HG03097 (cell line): ENCODE data around the gene HAO2.
"Not testable (repeated sequence)": the region's sequence is repeated elsewhere in the genome, so short reads cannot be mapped to it uniquely, and the experiment has no call there.

Source experiments
- ATAC-seq: cut with Tn5 transposase; IDR thresholded peaks from one replicate; pipeline ENCODE4 v1.9.1; 2021; ENCODE audit not compliant: unreplicated experiment, low FRiP score

The HAO2 gene

DNA sequence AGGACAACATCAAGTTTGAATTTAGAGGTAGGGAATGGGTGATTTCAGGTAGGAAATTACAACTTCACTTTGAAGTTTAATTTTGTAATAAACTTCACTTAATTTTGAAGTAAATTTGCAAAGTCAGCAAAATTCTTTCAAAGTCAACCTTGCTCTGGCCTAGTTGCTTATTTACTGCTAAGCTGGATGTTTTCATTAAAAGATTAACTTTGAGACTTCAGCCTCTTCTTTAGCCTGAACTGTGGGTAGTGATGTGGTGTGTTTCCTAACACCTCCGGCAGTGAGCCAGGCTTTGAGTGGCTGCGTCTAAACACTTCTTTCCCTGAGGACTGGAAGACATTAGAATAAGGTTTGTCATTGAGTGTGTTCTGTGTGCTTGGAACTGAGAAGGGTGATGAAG lies at the start of gene HAO2:
HAO2 (plus strand) TSS at position 232 of the 400 bp plus-strand sequence. CDS start 12,301 bp downstream, outside the sequence.
- ATAC-seq: no peak

DNA sequence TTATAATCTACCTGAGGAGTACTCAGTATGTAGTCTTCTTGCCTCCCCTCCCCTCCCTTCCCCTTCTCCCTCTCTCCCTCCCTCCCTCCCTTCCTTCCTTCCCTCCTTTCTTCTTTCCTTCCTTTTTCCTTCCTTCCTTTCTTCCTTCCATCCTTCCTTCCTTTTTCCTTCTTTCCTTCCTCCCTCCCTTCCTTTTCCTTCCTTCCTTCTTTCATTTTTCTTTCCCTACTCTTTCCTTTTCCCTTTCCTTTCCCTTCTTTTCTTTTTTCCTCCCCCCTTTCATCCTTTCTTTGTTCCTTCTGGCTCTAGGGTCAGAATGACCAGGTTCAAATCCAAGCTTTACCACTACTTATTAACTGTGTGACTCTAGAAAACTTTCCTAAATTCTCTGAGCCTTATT lies 48.5 kb upstream of the HAO2 start:
- ATAC-seq: no peak

DNA sequence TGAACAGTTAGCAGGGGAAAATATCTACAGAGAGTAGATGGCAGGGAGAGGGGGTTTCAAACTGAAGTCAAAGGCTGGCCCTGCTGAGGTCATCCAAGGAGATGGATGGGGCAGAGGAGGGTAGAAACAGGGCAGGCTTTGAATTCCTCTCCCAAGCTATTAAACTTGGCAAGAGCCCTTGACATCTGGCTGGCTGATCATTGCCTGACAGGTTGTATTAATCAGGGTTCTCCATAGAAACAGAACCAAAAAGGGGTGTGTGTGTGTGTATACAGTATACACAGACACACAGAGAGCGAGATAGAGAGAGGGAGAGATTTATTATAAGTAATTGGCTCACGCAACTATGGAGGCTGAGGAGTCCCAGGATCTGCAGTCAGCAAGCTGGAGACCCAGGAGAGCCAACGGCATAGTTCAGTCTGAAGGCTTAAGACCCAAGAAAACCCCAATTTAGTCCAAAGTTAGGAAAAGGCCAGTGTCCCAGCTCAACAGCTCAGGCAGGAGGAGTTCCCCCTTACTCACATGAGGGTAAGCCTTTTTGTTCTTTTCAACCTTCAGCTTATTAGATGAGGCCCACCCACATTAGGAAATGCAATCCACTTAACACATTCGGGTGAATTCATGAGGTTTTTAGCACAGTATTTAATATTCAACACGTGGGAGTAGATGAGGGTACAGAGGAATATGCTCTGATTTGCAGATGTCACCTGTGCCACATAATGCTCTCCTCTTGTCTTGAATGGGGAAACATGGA lies 46.7 kb upstream of the HAO2 start:
- ATAC-seq: no peak

DNA sequence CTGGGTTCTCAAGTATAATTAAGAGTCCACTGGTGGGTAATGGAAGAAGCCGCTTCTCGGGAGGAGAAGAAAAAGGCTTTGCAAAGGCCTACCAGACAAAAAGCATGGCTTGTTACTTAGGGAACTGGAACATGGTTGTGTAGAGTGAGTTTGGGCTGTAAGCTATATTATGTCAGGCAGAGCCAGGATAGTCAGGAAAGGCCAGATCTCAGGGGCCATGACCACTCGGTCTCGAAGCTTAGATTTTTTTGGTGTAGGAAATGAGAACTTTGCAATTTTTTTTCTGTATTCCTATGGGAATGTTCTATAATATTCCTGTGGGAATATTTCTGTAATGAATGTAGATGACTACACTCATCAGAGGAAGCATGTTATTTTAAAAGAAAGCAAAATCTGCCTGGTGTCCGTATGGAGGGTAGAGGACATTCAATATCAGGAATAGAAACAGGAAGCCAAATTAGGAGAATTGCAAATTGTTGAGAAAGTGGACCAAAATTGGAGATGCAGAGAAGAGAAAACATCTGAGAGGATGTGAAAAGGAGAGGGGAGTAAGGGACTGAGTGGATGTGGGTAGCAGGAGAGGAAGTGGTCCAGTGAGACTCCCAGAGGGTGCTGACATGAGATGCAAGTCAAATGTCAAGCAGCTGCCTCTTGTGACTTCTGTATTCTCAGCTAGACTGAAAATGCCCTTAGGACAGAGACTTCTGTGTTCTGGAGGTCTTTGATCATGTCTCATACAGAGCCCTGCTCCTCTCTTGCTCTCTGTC lies 45.2 kb upstream of the HAO2 start:
- peak; percentile 82 for ATAC-seq

DNA sequence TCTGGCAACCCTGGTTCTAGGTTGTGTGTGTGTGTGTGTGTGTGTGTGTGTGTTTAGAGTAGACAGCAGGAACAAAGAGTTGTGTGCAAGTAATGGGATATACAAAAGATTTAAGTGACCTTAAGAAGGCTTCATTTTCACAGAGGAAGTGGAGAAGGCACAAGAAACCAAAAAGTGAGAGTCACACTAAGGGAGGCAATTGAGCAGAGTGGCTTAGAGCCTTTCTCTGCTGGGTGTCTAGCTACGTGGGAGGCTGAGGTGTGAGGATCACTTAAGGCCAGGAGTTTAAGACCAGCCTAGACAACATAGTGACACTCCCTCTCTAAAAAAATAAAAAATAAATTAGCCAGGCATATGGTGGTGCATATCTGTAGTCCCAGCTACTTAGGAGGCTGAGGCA lies 44.4 kb upstream of the HAO2 start:
- ATAC-seq: no peak

DNA sequence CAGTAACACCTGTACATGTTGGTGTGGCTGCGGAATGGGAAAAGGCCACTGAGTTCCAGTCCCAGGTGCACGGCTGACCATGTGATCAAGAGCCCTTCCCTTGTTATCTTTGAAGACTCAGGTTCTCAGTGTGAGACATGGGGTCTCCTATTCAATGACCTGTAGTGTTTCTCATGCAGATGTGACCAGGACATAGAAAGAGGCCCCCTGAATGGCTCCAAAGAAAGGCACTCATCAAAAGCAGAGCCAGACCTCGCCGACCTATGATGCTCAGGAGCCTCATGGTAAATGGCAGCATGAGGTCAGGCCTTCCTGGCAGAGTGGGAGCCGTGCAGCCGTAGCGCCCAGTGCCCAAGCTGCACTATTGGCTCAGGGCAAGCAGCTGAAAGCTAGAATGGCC lies 42.3 kb upstream of the HAO2 start:
- ATAC-seq: no peak

DNA sequence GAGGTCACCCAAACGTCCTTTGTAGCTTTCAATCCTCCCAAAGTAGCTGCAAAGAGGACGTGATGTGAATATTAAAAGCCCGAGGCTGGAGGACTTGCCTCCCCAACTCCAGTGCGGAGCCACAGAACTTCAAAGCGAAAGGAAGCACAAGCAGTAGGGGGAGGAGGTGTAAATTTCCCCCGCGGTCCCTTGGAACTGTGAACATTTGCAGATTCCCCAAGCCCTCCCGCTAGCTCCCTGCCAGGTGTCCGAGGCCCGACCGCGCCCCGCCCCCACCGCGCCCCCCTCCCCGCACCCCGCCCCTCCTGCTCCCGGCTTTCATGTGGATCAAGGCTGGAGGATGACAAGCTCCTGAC lies 41.5 kb upstream of the HAO2 start:
- ATAC-seq: no peak

DNA sequence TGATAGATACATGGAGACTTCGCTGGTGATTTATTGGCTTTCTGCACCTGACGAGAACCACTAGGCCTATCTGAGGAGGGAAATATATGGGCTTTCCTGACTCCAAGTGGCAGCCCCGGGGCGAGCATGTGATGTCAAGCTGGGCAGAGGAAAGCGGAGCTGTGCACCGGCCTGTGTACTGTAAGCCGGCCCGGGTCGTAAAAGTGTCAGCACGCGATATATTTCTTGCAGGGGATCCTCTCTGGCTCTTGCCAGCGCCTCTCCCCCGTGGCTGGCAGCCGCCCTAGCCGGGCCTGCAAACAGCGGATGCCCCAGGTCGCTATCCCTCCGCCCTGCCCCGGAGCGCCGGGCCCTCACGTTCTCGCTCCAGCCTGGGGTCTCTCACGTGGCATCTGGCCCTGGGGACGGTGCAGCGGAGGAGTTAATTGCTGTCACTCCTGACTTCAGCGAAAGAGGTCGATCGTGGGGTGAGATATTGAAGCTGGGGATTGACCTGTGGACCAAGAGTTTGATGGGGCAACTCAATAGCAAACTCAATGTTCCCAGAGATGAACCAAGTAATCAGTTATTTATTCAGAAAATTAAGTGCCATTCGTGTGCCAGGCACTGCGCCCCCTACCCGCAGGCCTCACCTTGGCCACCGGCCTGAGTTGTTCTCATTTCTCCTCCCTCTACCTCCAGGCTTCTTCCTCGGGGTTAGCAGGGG lies 41.0 kb upstream of the HAO2 start:
- no peak for ATAC-seq

DNA sequence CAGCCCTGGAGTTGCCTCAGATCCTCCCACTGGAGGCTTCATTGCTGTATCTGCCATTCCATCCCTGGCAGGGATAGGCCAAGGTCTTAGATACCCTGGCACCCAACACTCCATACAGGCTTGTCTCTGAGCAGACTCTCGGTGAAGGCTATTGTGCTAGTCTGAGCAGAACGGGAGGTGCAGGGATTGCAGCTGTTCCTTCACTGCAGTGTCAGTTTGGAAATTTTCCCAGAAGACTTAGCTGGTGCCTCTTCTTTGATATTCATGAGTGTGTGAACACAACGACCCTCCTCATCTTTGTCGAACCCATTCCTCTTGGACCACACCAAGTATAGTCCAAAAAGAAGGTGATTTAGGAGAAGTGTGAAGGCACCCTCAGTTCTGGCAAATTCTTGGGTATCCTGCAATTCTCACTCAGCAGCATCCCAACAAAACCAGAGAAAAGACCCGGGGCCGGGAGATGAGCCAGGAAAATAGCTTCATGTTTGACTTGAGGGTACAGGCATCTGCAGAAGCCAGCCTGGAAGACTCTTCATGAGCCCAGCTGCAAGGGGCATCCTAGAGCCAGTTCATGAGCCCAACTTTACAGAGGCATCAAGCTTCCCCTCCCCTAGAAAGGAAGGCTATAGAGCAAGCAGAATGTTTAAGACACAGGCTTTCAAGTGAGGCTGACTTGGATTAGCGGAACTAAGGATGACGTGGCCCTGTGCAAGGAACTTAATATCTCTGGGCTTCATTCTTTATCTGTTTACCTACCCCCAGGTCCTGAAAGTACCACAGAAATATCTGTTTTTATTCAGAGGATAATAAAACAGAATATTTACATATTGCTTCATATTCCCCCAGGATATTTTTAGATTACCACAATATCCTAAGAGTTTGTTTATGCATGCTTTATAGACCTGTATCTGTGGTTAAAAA lies 38.8 kb upstream of the HAO2 start:
- ATAC-seq: no peak

DNA sequence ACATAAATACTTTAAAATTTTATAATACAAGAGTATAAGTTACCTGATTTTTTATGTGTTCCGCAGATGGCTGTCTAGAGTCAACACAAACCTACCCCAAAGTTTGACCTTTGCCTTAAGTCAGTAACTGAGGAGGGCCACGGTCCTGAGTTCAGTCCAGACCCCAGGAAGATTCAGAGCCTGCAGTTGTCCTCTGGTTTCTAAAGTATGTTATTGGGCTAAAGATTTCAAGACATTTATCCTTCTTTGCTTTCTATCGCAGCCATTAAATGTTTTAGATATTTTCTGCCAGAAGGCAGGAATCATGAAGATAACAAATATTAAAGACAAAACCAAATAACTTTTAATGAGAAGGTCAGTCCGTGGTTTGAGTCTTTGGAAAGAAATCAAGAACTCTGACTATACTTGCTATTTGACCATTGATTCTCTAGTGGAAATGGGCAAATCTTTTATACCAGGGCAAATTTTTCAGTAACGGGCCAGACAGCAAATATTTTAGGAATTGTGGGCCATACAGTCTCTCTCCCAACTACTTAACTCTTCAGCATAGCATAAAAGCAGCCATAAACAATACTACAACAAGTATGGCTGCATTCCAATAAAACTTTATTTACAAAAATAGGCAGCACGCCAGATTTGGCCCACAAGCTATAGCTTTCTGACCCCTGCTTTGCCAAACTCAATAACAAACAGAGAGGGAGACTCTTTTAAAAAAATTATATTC lies 38.0 kb upstream of the HAO2 start:
- ATAC-seq: no peak

DNA sequence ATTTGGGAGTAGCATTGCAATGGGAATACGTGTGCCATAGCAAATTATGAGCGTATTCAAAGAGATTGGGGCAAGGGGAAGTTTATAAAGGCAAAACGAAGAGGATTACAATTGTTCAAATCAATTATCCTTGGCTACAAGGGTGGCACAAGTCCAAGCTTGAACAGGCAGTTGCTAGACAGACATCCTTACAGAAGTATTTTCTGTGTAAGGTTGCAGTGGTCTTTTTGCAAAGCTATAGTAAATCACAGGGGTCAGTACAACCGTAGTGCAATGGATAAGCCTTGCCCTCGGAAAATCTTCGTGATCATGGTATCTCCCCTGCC lies 37.4 kb upstream of the HAO2 start:
- no peak for ATAC-seq

DNA sequence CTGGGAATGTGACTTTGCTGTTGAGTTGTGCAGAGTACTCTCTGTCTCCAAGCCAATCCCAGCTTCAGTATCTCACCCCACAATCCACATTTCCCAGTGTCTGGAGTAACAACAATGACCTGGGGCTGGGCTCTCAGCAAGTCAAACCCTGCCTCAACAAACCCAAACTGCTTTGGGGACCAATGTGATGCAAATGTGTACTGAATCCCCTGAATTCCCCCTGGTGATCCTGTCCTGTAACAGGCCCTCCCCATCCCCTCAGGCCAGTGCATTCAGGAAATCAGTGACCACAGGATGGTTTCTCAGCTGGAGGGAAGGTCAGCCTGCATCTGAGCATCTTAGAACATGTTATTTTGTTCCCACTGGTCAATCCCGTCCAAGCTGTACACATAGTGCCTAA lies 36.7 kb upstream of the HAO2 start:
- no peak for ATAC-seq

DNA sequence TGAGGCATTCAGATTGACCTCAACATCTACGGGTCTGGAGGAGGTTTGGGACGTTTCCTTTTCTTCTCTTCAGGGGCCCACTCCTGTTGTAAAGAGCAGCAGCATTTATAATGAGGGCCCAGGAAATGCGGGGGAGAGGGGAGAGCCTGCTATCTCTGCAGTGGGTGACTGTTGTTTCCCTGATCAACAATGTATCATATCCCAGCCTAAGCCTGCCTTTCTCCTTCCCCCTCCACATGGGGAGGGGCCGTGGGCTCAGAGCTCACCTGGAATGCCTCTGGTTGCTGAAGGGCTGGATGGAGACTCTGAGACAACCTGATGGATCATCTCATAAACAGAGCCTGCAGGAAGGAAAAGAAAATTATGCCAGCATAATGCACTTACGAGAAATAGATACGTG lies 36.0 kb upstream of the HAO2 start:
- ATAC-seq: no peak

DNA sequence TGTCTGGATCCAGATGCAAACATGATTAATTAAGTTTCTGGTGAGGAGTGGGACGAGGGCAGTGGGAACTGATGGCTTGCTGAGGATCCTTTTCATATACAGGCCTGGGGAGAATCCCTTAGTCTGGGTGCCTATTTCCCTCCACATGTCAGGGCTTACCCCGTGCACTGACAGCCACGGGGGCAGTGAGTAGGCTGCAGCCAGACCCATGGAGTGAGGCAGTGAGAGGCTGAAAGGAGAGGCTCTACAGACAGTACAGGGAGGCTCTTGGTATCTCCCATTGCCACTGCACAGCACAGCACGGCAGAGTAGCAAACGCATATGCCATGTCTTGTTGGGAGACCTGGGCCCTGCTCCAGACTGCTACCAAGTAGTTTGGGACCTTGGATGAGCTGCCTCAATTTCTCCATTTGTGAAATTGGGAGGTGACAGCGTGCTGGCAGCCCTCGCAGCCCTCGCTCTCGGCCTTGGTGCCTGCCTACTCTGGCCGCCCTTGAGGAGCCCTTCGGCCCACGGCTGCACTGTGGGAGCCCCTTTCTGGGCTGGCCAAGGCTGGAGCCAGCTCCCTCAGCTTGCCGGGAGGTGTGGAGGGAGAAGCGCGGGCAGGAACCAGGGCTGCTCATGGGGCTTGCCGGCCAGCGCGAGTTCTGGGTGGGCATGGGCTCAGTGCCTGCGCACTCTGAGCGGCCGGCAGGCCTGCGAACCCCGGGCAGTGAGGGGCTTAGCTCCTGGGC lies 35.3 kb upstream of the HAO2 start:
- ATAC-seq: no peak

DNA sequence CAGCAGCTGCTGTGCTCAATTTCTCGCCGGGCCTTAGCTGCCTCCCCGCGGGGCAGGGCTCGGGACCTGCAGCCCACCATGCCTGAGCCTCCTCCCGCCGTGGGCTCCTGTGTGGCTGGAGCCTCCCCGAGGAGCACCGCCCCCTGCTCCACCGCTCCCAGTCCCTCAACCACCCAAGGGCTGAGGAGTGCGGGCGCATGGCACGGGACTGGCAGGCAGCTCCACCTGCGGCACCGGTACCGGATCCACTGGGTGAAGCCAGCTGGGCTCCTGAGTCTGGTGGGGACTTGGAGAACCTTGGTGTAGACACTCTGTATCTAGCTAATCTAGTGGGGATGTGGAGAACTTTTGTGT lies 34.7 kb upstream of the HAO2 start:
- ATAC-seq: not testable (repeated sequence)

DNA sequence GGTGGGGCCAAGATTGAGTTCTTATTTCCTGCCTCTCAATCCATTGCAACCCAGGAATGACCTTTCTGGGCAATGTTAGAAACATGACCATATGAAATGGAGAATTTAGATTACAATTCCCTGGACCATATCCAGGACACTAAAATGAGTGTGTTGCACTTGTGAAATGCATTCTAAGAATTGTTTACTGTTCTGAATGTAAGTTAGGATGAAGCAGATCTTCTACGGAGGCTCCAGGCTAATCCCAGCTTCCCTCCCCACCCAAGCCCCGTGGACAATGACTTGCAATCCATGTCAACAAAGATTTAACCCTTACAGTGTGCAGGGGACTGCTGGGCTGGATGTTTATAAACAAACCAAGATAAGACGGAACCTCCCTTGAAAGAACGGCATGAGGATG lies 31.7 kb upstream of the HAO2 start:
- no peak for ATAC-seq

DNA sequence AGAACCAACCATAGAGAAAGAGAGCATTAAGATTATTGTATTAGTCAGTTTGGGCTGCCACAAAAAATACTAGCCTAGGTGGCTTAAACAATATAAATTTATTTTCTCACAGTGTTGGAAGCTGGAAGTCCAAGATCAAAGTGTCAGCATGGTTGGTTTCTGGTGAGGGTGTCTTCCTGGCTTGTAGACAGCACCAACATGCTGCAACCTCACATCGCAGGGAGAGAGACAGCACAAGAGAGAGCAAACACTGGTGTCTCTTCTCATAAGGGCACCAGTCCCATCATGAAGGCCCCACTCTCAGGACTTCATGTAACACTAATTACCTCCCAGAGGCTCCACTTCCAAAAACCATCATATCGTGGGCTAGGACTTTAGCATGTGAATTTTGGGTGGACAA lies 30.6 kb upstream of the HAO2 start:
- no peak for ATAC-seq

DNA sequence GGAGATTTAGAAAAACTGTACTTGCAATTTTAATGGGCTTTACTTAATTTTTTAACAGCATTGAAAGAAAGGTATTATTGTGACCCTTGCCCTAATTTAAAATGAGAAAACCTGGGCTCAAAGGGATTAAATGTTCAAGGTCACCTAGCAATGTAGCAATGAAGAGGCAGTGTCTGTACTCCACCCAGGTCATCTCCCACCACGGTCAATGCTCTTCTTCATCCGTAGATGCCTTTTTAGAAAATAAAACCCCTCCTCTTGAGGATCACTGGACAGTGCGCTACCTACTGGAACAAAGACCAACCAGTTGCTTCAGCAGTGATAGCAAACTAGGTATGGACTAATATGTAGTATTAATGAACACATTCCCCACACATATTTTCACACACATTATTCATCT lies 29.8 kb upstream of the HAO2 start:
- no peak for ATAC-seq

DNA sequence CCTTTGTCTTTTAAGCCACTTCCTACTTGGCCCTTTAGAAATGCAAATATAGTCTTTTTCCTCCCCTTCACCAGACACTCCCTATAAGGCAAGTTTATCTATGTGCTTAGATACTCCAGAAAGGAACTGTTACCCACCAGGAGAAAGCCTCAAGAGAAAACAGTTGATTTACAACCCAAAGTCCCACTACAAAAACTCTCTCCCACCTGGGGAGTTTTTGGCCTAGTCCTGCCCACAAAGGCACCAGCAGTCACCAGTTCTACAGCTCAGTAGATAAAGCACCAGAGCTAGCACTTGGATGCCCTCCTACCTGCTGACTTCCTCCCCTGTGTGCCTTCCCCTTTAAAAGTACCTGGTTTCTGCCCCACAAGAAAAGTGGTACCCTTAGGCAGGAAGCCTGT lies 27.7 kb upstream of the HAO2 start:
- ATAC-seq: no peak
